Urothelium cell line (cell line): ENCODE results near the gene CST9.
A peak's percentile ranks its signal among the peaks of the same experiment; 100 is the strongest.
"Not testable (repeated sequence)": the region's sequence is repeated elsewhere in the genome, so short reads cannot be mapped to it uniquely, and the experiment has no call there.

Experiments used
- DNase-seq: peaks from one replicate; pipeline ENCODE4 v3.0.0; 2011; ENCODE audit warnings: low spot score, mixed read lengths
- FAIRE-seq: peaks from 2 replicates; lab custom pipeline; 2011; peaks lifted over from hg19 to GRCh38; lab: Jason Lieb, UNC

The CST9 gene

GRCh38 chr20:23588434-23589403 is 17.0 kb downstream of the CST9 start:
- DNase-seq (no peak), FAIRE-seq (no peak)

GRCh38 chr20:23587631-23588030 is 18.1 kb downstream of the CST9 start:
- DNase-seq = no peak

GRCh38 chr20:23586735-23587525 is 18.8 kb downstream of the CST9 start:
- DNase-seq (no peak), FAIRE-seq (no peak)

More at GRCh38 chr20:23587631-23588030, 18.1 kb downstream of the CST9 start:
- no peak for FAIRE-seq

- DNase-seq = no peak
- no peak for FAIRE-seq
Measured at GRCh38 chr20:23585808-23586734, 19.6 kb downstream of the CST9 start.

GRCh38 chr20:23585449-23585807 is 20.3 kb downstream of the CST9 start:
- FAIRE-seq (no peak), DNase-seq (peak; percentile 0)

- DNase-seq (peak; percentile 3), FAIRE-seq (no peak)
Measured at GRCh38 chr20:23584434-23585199, 21.1 kb downstream of the CST9 start.

GRCh38 chr20:23583526-23583925 is 22.2 kb downstream of the CST9 start:
- DNase-seq = peak; percentile 57
- FAIRE-seq = no peak

GRCh38 chr20:23582293-23582692 is 23.4 kb downstream of the CST9 start:
- peak; percentile 0 for DNase-seq

GRCh38 chr20:23581833-23582232 is 23.9 kb downstream of the CST9 start:
- not testable (repeated sequence) for FAIRE-seq, DNase-seq

More at GRCh38 chr20:23582293-23582692, 23.4 kb downstream of the CST9 start:
- FAIRE-seq = no peak

GRCh38 chr20:23574977-23575376 is 30.7 kb downstream of the CST9 start:
- DNase-seq (no peak), FAIRE-seq (no peak)

GRCh38 chr20:23570178-23570760 is 35.4 kb downstream of the CST9 start:
- DNase-seq (no peak), FAIRE-seq (no peak)

- FAIRE-seq = no peak
- no peak for DNase-seq
Measured at GRCh38 chr20:23569570-23569969, 36.1 kb downstream of the CST9 start.

- DNase-seq (no peak), FAIRE-seq (no peak)
Measured at GRCh38 chr20:23568971-23569330, 36.8 kb downstream of the CST9 start.

- no peak for FAIRE-seq
Measured at GRCh38 chr20:23568320-23568970, 37.3 kb downstream of the CST9 start, which contains the start of gene CST9L. CST9L (minus strand) TSS chr20:23568484; CDS start chr20:23568450, 34 bp downstream.

GRCh38 chr20:23566199-23566932 is 39.4 kb downstream of the CST9 start:
- DNase-seq (no peak), FAIRE-seq (no peak)

More at GRCh38 chr20:23568320-23568970, 37.3 kb downstream of the CST9 start, which contains the start of gene CST9L:
- peak; percentile 2 for DNase-seq

- DNase-seq (peak; percentile 0), FAIRE-seq (no peak)
Measured at GRCh38 chr20:23565503-23566045, 40.1 kb downstream of the CST9 start.

- no peak for FAIRE-seq
- DNase-seq = no peak
Measured at GRCh38 chr20:23564927-23565326, 40.8 kb downstream of the CST9 start.
